Activated CD8-positive, alpha-beta memory T cell treated with anti-CD3 and anti-CD28 coated beads for 24 hours (primary cell): ENCODE measurements around the gene HS6ST2.

Experiments used
- DNase-seq: peaks from one replicate; pipeline ENCODE4 v3.0.0-alpha.2; 2020

HS6ST2 gene

GRCh38 chrX:132665676-132666075, 292.8 kb downstream of the HS6ST2 start:
- DNase-seq, result no peak

GRCh38 chrX:132664273-132664672, 294.2 kb downstream of the HS6ST2 start:
- no peak for DNase-seq

GRCh38 chrX:132662844-132663243, 295.6 kb downstream of the HS6ST2 start:
- DNase-seq, result no peak

GRCh38 chrX:132657876-132658275, 300.6 kb downstream of the HS6ST2 start:
- DNase-seq, result no peak

GRCh38 chrX:132652871-132653270, 305.6 kb downstream of the HS6ST2 start:
- no peak for DNase-seq

- no peak for DNase-seq
Observed at GRCh38 chrX:132651421-132652086, 306.9 kb downstream of the HS6ST2 start.

GRCh38 chrX:132648895-132649294, 309.5 kb downstream of the HS6ST2 start:
- no peak for DNase-seq

- no peak for DNase-seq
Observed at GRCh38 chrX:132639446-132639845, 319.0 kb downstream of the HS6ST2 start.

GRCh38 chrX:132638313-132638712, 320.1 kb downstream of the HS6ST2 start:
- no peak for DNase-seq

GRCh38 chrX:132636080-132636479, 322.3 kb downstream of the HS6ST2 start:
- no peak for DNase-seq

- no peak for DNase-seq
Observed at GRCh38 chrX:132634521-132634920, 323.9 kb downstream of the HS6ST2 start.

- DNase-seq, result no peak
Observed at GRCh38 chrX:132631579-132632232, 326.7 kb downstream of the HS6ST2 start.

GRCh38 chrX:132624466-132624865, 334.0 kb downstream of the HS6ST2 start:
- DNase-seq, result no peak

- DNase-seq, result no peak
Observed at GRCh38 chrX:132623942-132624341, 334.5 kb downstream of the HS6ST2 start.

GRCh38 chrX:132623300-132623699, 335.1 kb downstream of the HS6ST2 start:
- no peak for DNase-seq

- peak; percentile 72 for DNase-seq
Observed at GRCh38 chrX:132622130-132622529, 336.3 kb downstream of the HS6ST2 start.

GRCh38 chrX:132618810-132619209, 339.6 kb downstream of the HS6ST2 start:
- DNase-seq, result no peak

GRCh38 chrX:132615391-132616131, 342.9 kb downstream of the HS6ST2 start:
- DNase-seq, result peak; percentile 65

- no peak for DNase-seq
Observed at GRCh38 chrX:132614297-132614696, 344.1 kb downstream of the HS6ST2 start.

- DNase-seq, result no peak
Observed at GRCh38 chrX:132613801-132614200, 344.6 kb downstream of the HS6ST2 start.

- peak; percentile 64 for DNase-seq
Observed at GRCh38 chrX:132612821-132613564, 345.4 kb downstream of the HS6ST2 start.

- DNase-seq, result no peak
Observed at GRCh38 chrX:132610536-132610935, 347.9 kb downstream of the HS6ST2 start.

GRCh38 chrX:132609362-132609848, 349.0 kb downstream of the HS6ST2 start:
- no peak for DNase-seq
